Upper lobe of right lung (tissue), 1 donor: ENCODE data around the gene B3GALT6. TPM values are rescaled to one million over a fixed set of nuclear protein-coding genes. Genes with fewer than 3 reads are reported as not detected.

Experiments used
- ATAC-seq: fragments of 200-7000 bp; cut with Tn5 transposase; one replicate; pipeline ENCODE4 v1.9.1; 2020; ENCODE audit warnings: mild to moderate bottlenecking, moderate library complexity
- DNase-seq: peaks from one replicate; pipeline ENCODE4 v3.0.0-alpha.2; 2020
- H3K27ac ChIP-seq: fragments of 200-600 bp; one replicate; pipeline ENCODE4 v1.8.0; 2022
- H3K27me3 ChIP-seq: fragments of 200-600 bp; one replicate; pipeline ENCODE4 v1.8.0; 2022; ENCODE audit warnings: mild to moderate bottlenecking
- H3K36me3 ChIP-seq: fragments of 200-600 bp; one replicate; pipeline ENCODE4 v1.8.0; 2022
- H3K4me1 ChIP-seq: fragments of 200-600 bp; one replicate; pipeline ENCODE4 v1.8.0; 2022
- H3K4me3 ChIP-seq: fragments of 200-600 bp; one replicate; pipeline ENCODE4 v1.8.0; 2022; ENCODE audit warnings: mild to moderate bottlenecking
- H3K9me3 ChIP-seq: fragments of 200-600 bp; one replicate; pipeline ENCODE4 v1.8.0; 2022
- CTCF ChIP-seq: fragments of 200-600 bp; IDR thresholded peaks from one replicate; pipeline ENCODE4 v1.8.0; 2022; ENCODE audit warnings: antibody characterized with exemption
- intact Hi-C: fragments of 100-400 bp; cut with DNase I; formaldehyde crosslinking; loops from one replicate; pipeline ENCODE4 v1.11.0; 2022
- total RNA-seq: library from RNA; stranded (reverse); fragmentation: NEBNext Ultra II Directional; extraction: Animal tissue kit (Norgen Biotek cat#: 25700); gene quantifications from one replicate; pipeline ENCODE4 v1.2.1, GENCODE V29; 2021
- donor health status: DM: no; HTN: yes; CAD: no; lungs with severe emphysema.

Gene B3GALT6
- total RNA-seq, 1 donor from 2014 or later, result 16.7 TPM

GRCh38 chr1:1234180-1234808, 2.3 kb downstream of the B3GALT6 start:
- no peaks in the 10 kb centered on the region for H3K9me3 ChIP-seq
- no peak for DNase-seq
- H3K27me3 ChIP-seq, result peaks cover 7% of the 10 kb centered on the region
- no peaks in the 10 kb centered on the region for H3K36me3 ChIP-seq
- H3K27ac ChIP-seq, result no peak overlapping the region
- no peak overlapping the region for H3K4me3 ChIP-seq
- TF ChIP-seq CTCF, result no peak
- intact Hi-C loops, result no loop called here
- H3K4me1 ChIP-seq, result peaks cover 23% of the 10 kb centered on the region
- no peak for ATAC-seq

- no peak overlapping the region for H3K27ac ChIP-seq
- no peak for TF ChIP-seq CTCF
- ATAC-seq (no peak), DNase-seq (no peak)
- H3K4me3 ChIP-seq, result no peak overlapping the region
- no peaks in the 10 kb centered on the region for H3K36me3 ChIP-seq
- no peaks in the 10 kb centered on the region for H3K9me3 ChIP-seq
- intact Hi-C loops, result no loop called here
- H3K4me1 ChIP-seq, result peaks cover 15% of the 10 kb centered on the region
- peaks cover 15% of the 10 kb centered on the region for H3K27me3 ChIP-seq
These were observed 3.1 kb downstream of the B3GALT6 start for GRCh38 chr1:1235016-1235744.

- peaks cover 15% of the 10 kb centered on the region for H3K27me3 ChIP-seq
- no peaks in the 10 kb centered on the region for H3K9me3 ChIP-seq
- H3K4me1 ChIP-seq, result peaks cover 8% of the 10 kb centered on the region
- no peak for TF ChIP-seq CTCF
- intact Hi-C loops, result no loop called here
- ATAC-seq (no peak), DNase-seq (no peak)
- no peak overlapping the region for H3K4me3 ChIP-seq
- H3K27ac ChIP-seq, result no peak overlapping the region
- H3K36me3 ChIP-seq, result no peaks in the 10 kb centered on the region
These were observed 4.2 kb downstream of the B3GALT6 start for GRCh38 chr1:1236176-1236763.

- Histone ChIP-seq H3K36me3 (no peaks in the 10 kb centered on the region), H3K27me3 (peaks cover 15% of the 10 kb centered on the region), H3K4me1 (peaks cover 8% of the 10 kb centered on the region), H3K27ac (no peak overlapping the region), H3K9me3 (no peaks in the 10 kb centered on the region), H3K4me3 (no peak overlapping the region)
- intact Hi-C loops, result no loop called here
- no peak for ATAC-seq
- TF ChIP-seq CTCF, result no peak
- DNase-seq, result no peak
These were observed 5.2 kb downstream of the B3GALT6 start for GRCh38 chr1:1236945-1237873.

- intact Hi-C loops, result no loop called here
- H3K36me3 ChIP-seq, result no peaks in the 10 kb centered on the region
- H3K4me3 ChIP-seq, result no peak overlapping the region
- peaks cover 3% of the 10 kb centered on the region for H3K4me1 ChIP-seq
- ATAC-seq, result no peak
- H3K9me3 ChIP-seq, result no peaks in the 10 kb centered on the region
- no peak for TF ChIP-seq CTCF
- H3K27me3 ChIP-seq, result peaks cover 15% of the 10 kb centered on the region
- DNase-seq, result no peak
- H3K27ac ChIP-seq, result no peak overlapping the region
These were observed 6.1 kb downstream of the B3GALT6 start for GRCh38 chr1:1237874-1238701.
